CD4-positive, alpha-beta T cell treated with Interleukin-4 for 1 hour (primary cell): Measurements from ENCODE around the gene CLIC2.

Experiments
- DNase-seq, 2 donors: peaks; one replicate each; pipeline ENCODE4 v3.0.0-alpha.2; 2020 to 2022

Gene CLIC2

DNA sequence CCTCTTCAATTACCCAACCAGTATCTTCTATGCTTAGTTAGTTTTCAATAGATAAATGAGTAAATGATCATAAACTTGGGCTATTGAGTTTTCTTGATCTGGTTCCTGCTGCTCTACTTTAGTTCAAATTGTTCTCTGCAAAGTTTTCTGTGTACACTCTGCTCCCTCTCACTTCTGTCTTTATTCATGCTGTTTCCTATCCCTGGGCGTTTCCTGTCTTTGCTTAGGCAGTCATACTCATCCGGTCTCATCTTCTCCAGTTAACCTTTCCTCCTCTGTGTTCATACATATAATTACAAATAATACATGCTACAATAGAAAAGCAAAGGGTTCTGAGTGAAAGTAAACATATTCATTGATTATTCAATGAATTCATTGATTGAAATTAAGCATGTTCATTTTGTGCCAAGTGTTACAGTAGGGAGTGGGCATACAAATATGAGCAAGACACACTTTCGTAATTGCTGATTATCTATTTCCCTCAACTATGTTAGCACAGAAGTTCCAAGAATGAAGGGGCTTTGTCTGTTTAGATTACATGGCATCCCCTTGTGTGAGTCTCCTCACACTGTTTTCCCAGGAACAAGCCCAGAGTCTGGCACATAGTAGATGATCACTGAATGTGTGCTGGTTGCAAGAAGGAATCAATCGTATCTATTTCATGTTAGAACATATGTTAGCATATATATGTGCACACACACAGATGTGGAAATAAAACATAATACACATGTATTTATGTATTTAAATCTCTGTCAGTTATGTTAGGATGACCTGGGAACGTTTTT is 71.3 kb downstream of the CLIC2 start:
- DNase-seq = peak in 1 of 2 donors; percentile 26

GRCh38 chrX:155259752-155260151 is 74.7 kb downstream of the CLIC2 start:
- no peak for DNase-seq

GRCh38 chrX:155251391-155251790 is 83.0 kb downstream of the CLIC2 start:
- DNase-seq = no peak

GRCh38 chrX:155247497-155247896 is 86.9 kb downstream of the CLIC2 start:
- no peak for DNase-seq

- DNase-seq = no peak
Observed at GRCh38 chrX:155246748-155247147, 87.7 kb downstream of the CLIC2 start.

- no peak for DNase-seq
Observed at GRCh38 chrX:155242300-155242699, 92.1 kb downstream of the CLIC2 start.

DNA sequence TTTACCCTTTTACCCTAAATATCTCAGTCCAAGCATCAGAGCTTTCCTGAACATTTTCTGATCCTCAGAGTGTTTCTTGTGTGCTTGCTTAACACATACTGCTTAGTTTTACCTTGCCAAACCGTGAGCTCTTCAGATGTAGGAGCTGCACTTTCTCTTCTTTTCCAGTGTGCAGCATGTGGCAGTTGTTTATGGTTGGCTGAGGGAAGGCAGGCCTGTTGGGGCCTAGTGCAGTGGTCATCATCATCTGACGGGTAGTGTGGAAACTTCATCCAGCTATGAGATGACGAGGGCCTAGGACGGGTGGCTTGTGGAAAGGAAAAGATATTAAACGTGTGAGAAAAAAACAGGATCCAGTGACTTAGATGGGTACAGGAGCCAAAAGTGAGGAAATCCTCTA is 96.7 kb downstream of the CLIC2 start:
- no peak for DNase-seq

DNA sequence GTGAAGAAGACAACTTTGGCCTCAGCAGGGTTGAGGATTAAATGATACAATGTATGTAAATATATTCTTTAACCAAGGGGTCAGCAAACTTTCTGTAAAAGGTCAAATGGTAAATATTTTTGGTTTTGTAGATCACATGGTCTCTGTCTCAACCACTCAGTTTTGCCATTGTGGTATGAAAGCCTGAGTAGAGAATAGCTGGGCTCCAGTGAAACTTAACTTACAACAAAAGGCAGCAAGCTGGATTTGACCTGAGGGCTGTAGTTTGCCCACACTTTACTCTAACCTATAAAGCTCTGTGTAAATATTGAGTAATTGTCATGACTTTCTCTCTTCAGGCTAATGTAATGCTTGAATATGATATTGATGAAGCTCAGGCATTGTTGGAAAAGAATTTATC is 98.5 kb downstream of the CLIC2 start:
- DNase-seq = no peak

DNA sequence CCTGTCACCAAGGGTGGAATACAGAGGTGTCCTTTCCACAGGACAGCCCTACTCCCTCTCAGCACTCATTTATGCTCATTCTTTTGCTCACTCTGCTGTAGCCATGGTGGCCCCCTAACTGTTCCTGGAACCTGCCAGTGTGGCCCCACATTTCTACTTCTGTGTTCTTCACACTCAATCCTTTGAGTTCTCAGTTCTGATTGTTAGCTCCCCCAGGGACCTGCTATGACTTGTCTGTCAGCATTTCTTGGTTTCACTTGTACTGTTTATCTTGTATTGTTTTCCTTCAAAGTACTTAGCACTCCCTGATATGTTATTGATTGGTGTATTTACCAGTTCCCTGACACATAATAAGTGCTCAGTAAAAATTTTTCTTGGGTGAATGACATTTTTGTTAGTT is 103.3 kb downstream of the CLIC2 start:
- no peak for DNase-seq
